ENCODE data around the gene COL20A1.

- TF ChIP-seq POLR2A (IDR thresholded peaks at IDR 0.05) (no peak), POLR2AphosphoS5 (IDR thresholded peaks at IDR 0.05) (no peak)
Measured at GRCh38 chr20:63312690-63313348, 19.8 kb downstream of the COL20A1 start.

Data from sigmoid colon (tissue), 4 donors.